H7 (cell line): Measurements from ENCODE around the gene ANKRD34A. TPM values are rescaled to one million over a fixed set of nuclear protein-coding genes. Genes with fewer than 3 reads are reported as not detected.
A peak's percentile ranks its signal among the peaks of the same experiment; 100 is the strongest.

ENCODE experiments used
- DNase-seq: peaks from one replicate; pipeline ENCODE4 v3.0.0; 2012
- H3K27me3 ChIP-seq: 2 replicates; pipeline ENCODE4 v1.6.0; 2011; ENCODE audit warnings: mild to moderate bottlenecking, low read length; ENCODE audit not compliant: control insufficient read depth, insufficient read depth
- H3K36me3 ChIP-seq: replicated peaks from 2 replicates; pipeline ENCODE4 v1.5.1; 2011; ENCODE audit warnings: low read length; ENCODE audit not compliant: control insufficient read depth, insufficient read depth
- H3K4me3 ChIP-seq: 2 replicates; pipeline ENCODE4 v1.5.1; 2011; ENCODE audit warnings: low read depth, mild to moderate bottlenecking, control low read depth, low read length, moderate library complexity; ENCODE audit not compliant: insufficient read depth
- total RNA-seq: library from RNA; depleted of rRNA; stranded (reverse); fragments of >200 nt; shearing (Covaris generic); gene quantifications from 2 replicates; pipeline ENCODE4 v1.2.3, GENCODE V29; 2014

The ANKRD34A gene
- total RNA-seq, 1 experiment from 2014 or later, result 0.62 TPM

- no peak for DNase-seq
- no peak overlapping the region for H3K4me3 ChIP-seq
- peaks cover 2% of the 10 kb centered on the region; the same call in 1 of the 2 replicates for H3K27me3 ChIP-seq
- H3K36me3 ChIP-seq, result no peaks in the 10 kb centered on the region
Measured at GRCh38 chr1:145983206-145983675, 18.9 kb upstream of the ANKRD34A start.

GRCh38 chr1:145982010-145982723, 17.8 kb upstream of the ANKRD34A start:
- Histone ChIP-seq H3K4me3 (no peak overlapping the region), H3K36me3 (no peaks in the 10 kb centered on the region), H3K27me3 (peaks cover 2% of the 10 kb centered on the region; the same call in 1 of the 2 replicates)
- no peak for DNase-seq

GRCh38 chr1:145980457-145980994, 16.2 kb upstream of the ANKRD34A start:
- peaks cover 2% of the 10 kb centered on the region; the same call in 1 of the 2 replicates for H3K27me3 ChIP-seq
- H3K4me3 ChIP-seq, result no peak overlapping the region
- DNase-seq, result no peak
- no peaks in the 10 kb centered on the region for H3K36me3 ChIP-seq

GRCh38 chr1:145979746-145980456, 15.5 kb upstream of the ANKRD34A start:
- H3K36me3 ChIP-seq, result no peaks in the 10 kb centered on the region
- H3K27me3 ChIP-seq, result peaks cover 2% of the 10 kb centered on the region; the same call in 1 of the 2 replicates
- DNase-seq, result no peak
- no peak overlapping the region for H3K4me3 ChIP-seq

- DNase-seq, result peak; percentile 79
- Histone ChIP-seq H3K4me3 (peak overlapping the region; percentile 15), H3K36me3 (no peaks in the 10 kb centered on the region), H3K27me3 (peaks cover 2% of the 10 kb centered on the region; the same call in 1 of the 2 replicates)
Measured at GRCh38 chr1:145978854-145979745, 14.7 kb upstream of the ANKRD34A start.

GRCh38 chr1:145978471-145978853, 14.1 kb upstream of the ANKRD34A start:
- Histone ChIP-seq H3K4me3 (no peak overlapping the region), H3K27me3 (peaks cover 2% of the 10 kb centered on the region; the same call in 1 of the 2 replicates), H3K36me3 (no peaks in the 10 kb centered on the region)
- no peak for DNase-seq

- H3K27me3 ChIP-seq, result peaks cover 2% of the 10 kb centered on the region; the same call in 1 of the 2 replicates
- DNase-seq, result peak; percentile 80
- no peaks in the 10 kb centered on the region for H3K36me3 ChIP-seq
- no peak overlapping the region for H3K4me3 ChIP-seq
Measured at GRCh38 chr1:145977486-145978470, 13.4 kb upstream of the ANKRD34A start.

GRCh38 chr1:145977016-145977415, 12.6 kb upstream of the ANKRD34A start:
- Histone ChIP-seq H3K27me3 (no peaks in the 10 kb centered on the region; the same call in 1 of the 2 replicates), H3K4me3 (no peak overlapping the region), H3K36me3 (no peaks in the 10 kb centered on the region)
- DNase-seq, result no peak

- Histone ChIP-seq H3K27me3 (no peaks in the 10 kb centered on the region), H3K4me3 (no peak overlapping the region), H3K36me3 (no peaks in the 10 kb centered on the region)
- DNase-seq, result no peak
Measured at GRCh38 chr1:145975216-145975615, 10.8 kb upstream of the ANKRD34A start.

GRCh38 chr1:145974721-145975120, 10.3 kb upstream of the ANKRD34A start:
- no peaks in the 10 kb centered on the region for H3K27me3 ChIP-seq
- DNase-seq, result no peak
- no peak overlapping the region for H3K4me3 ChIP-seq
- no peaks in the 10 kb centered on the region for H3K36me3 ChIP-seq

GRCh38 chr1:145972580-145972979, 8.2 kb upstream of the ANKRD34A start:
- H3K27me3 ChIP-seq, result no peaks in the 10 kb centered on the region
- H3K36me3 ChIP-seq, result no peaks in the 10 kb centered on the region
- no peak for DNase-seq
- no peak overlapping the region for H3K4me3 ChIP-seq

GRCh38 chr1:145967288-145967687, 2.9 kb upstream of the ANKRD34A start:
- DNase-seq, result no peak
- no peak overlapping the region for H3K4me3 ChIP-seq
- no peaks in the 10 kb centered on the region for H3K36me3 ChIP-seq
- peaks cover 20% of the 10 kb centered on the region for H3K27me3 ChIP-seq

- Histone ChIP-seq H3K4me3 (peak overlapping the region; percentile 71), H3K27me3 (peaks cover 39% of the 10 kb centered on the region), H3K36me3 (no peaks in the 10 kb centered on the region)
- no peak for DNase-seq
Measured at GRCh38 chr1:145965119-145965744, 857 bp upstream of the ANKRD34A start.
